SK-N-MC (cell line): ENCODE results near the gene EBLN1.
"Not testable (repeated sequence)": the region's sequence is repeated elsewhere in the genome, so short reads cannot be mapped to it uniquely, and the experiment has no call there.

Experiments used
- DNase-seq: peaks from one replicate; pipeline ENCODE4 v3.0.0-alpha.2; 2011; ENCODE audit warnings: low read depth, low spot score
- H3K27ac ChIP-seq: fragments of 200-600 bp; sonication (generic); 2 replicates; pipeline ENCODE4 v1.5.1; 2016; ENCODE audit warnings: mixed run types
- H3K36me3 ChIP-seq: fragments of 200-600 bp; sonication (generic); 2 replicates; pipeline ENCODE4 v1.6.1; 2017; ENCODE audit warnings: antibody characterized with exemption, low read length, mixed read lengths; ENCODE audit not compliant: insufficient read depth
- H3K4me3 ChIP-seq: fragments of 200-600 bp; sonication (generic); 2 replicates; pipeline ENCODE4 v1.5.1; 2016
- H3K9ac ChIP-seq: fragments of 200-600 bp; sonication (generic); 2 replicates; pipeline ENCODE4 v1.8.0; 2017; ENCODE audit warnings: mixed run types, mixed read lengths; ENCODE audit not compliant: insufficient read length
- H3K9me3 ChIP-seq: fragments of 200-600 bp; sonication (generic); 2 replicates; pipeline ENCODE4 v1.6.1; 2017; ENCODE audit warnings: low read depth, mild to moderate bottlenecking, antibody characterized with exemption, low read length, moderate library complexity, mixed read lengths
- EZH2 ChIP-seq: fragments of 200-600 bp; sonication (generic); IDR thresholded peaks from one replicate; pipeline ENCODE4 v1.6.1; 2017; ENCODE audit warnings: antibody characterized with exemption
- FOXP2 ChIP-seq: optimal IDR thresholded peaks from 2 replicates; pipeline ENCODE3; 2011; ENCODE audit warnings: mild to moderate bottlenecking, moderate library complexity; ENCODE audit not compliant: insufficient read depth; ENCODE audit errors: extremely low read length, control extremely low read depth
- POLR2AphosphoS5 ChIP-seq: IDR thresholded peaks from 2 replicates; pipeline ENCODE4 v1.6.1; 2012; ENCODE audit warnings: mild to moderate bottlenecking, low read depth, low read length, borderline replicate concordance

EBLN1 gene

DNA sequence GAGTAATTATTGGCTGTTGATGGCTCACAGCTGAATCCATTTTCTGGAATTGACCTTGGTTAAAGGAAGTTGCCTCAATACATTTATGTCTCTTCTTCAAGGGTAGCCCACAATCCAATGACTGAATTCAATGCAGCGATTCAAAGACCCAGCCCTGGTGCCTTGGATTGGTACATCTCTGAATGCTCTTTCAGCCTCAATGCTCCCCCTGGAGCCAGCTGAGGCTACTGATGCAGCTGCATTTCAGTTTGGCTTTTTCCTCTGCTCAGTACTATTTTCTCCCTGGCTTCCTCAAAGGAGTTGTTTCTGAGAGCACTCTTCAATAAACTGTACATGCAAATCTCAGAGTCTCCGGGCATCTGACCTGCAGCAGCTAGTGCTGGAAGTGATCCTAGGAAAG lies 633 bp upstream of the EBLN1 start:
- H3K36me3 ChIP-seq, result no peaks in the 10 kb centered on the region
- no peak for DNase-seq
- no peak overlapping the region for H3K27ac ChIP-seq

GRCh38 chr10:22217084-22217483 lies 731 bp downstream of the EBLN1 start:
- not testable (repeated sequence) for H3K4me3 ChIP-seq, H3K36me3 ChIP-seq, DNase-seq, H3K27ac ChIP-seq, H3K9ac ChIP-seq, H3K9me3 ChIP-seq

More for the DNA sequence above, 633 bp upstream of the EBLN1 start:
- no peak overlapping the region for H3K4me3 ChIP-seq
- no peak overlapping the region for H3K9ac ChIP-seq
- TF ChIP-seq FOXP2 (no peak), POLR2AphosphoS5 (no peak), EZH2 (no peak)
- no peaks in the 10 kb centered on the region for H3K9me3 ChIP-seq

DNA sequence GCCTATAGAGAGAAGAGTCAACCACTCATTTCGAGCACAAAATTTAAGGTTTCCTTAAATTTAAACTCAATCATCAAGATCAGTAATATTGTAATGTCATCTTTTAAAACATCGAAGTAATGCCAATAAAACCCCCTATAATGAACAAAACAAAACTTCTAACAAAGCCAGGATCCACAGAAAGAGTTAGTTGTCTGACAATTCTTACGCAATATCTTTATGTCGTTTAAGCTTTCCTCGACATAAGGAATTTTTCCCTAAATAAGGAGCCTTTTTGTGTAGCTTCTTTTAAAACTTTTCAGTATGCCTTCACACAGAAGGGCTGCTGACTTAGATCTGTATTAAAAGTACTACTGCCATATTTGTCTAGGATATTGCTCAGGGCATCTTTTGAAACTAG lies 7.5 kb downstream of the EBLN1 start:
- DNase-seq, result no peak
- no peak overlapping the region for H3K9ac ChIP-seq
- H3K36me3 ChIP-seq, result no peaks in the 10 kb centered on the region
- TF ChIP-seq POLR2AphosphoS5 (no peak), EZH2 (no peak), FOXP2 (no peak)
- H3K4me3 ChIP-seq, result no peak overlapping the region
- no peaks in the 10 kb centered on the region for H3K9me3 ChIP-seq
- no peak overlapping the region for H3K27ac ChIP-seq

DNA sequence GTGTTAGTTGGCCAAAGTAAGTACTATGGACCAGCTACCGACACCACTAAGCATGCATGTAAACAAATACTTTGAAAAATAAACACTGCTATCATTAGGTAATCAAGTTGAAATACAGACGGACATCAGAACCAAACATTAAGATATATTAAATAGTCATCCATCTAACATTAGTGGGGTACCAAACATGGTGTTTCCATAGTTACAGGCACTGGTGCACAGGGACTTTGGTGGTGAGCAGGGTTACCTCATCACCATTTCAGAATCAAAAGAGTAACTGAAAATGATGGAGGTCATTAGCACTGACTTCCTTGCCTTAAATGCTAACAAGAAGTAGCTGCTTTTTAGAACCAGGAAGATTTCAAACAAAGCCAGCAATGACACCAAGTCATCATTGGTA lies 23.9 kb downstream of the EBLN1 start:
- Histone ChIP-seq H3K9ac (no peak overlapping the region), H3K27ac (no peak overlapping the region), H3K4me3 (no peak overlapping the region), H3K9me3 (no peaks in the 10 kb centered on the region), H3K36me3 (no peaks in the 10 kb centered on the region)
- no peak for DNase-seq
- no peak for TF ChIP-seq EZH2
- TF ChIP-seq POLR2AphosphoS5, result no peak
- TF ChIP-seq FOXP2, result no peak

DNA sequence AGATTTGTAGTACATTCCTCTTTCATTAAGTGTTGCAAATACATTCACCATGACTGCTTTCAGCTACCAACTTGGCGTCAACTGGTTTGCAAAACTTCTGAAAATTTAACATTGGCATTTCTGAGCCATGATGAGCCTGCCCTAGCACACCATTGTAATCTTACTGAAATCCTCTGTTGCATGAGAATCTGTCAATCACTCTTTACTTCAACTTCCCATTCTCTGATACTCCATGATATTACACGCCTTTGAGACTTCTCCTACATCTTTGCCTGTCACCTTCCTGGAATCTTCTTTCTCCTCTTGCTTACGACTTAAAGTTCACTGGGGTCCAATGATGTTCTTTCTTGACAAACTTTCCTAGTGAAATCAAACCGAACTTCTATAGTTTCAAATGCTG lies 32.2 kb downstream of the EBLN1 start:
- H3K9ac ChIP-seq, result no peak overlapping the region
- H3K36me3 ChIP-seq, result no peaks in the 10 kb centered on the region
- no peak overlapping the region for H3K4me3 ChIP-seq
- H3K9me3 ChIP-seq, result no peaks in the 10 kb centered on the region
- DNase-seq, result no peak
- TF ChIP-seq FOXP2, result no peak
- no peak for TF ChIP-seq EZH2
- no peak for TF ChIP-seq POLR2AphosphoS5
- H3K27ac ChIP-seq, result no peak overlapping the region

DNA sequence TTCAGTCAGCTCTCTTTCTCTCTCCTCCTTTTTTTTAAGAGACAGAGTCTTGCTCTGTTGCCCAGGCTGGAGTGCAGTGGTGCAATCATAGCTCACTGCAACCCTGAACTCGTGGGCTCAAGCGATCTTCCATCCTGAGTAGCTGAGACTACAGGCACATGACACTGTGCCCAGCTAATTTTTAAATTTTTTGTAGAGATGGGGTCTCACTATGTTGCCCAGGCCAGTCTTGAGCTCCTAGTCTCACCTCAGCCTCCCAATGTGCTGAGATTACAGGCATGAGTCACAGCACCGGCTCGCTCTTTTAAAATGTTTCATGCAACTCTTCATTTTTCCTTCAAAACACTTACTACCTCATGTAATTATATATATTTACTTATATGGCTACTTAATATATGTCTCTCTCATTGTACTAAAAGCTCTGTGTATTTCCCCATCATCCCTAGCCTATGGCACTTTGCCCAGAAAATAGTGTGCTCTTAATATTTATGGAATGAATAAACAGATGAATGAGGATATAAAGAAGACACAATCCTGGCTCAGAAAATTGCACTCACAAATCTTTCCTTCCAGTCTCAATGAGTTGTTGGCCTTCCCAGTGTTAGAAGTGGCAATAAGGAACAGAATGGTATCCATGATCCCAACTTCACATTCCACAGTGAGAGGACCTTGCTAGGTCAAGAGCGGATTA lies 33.9 kb downstream of the EBLN1 start:
- no peak overlapping the region for H3K27ac ChIP-seq
- H3K9me3 ChIP-seq, result no peaks in the 10 kb centered on the region
- H3K36me3 ChIP-seq, result no peaks in the 10 kb centered on the region
- H3K4me3 ChIP-seq, result no peak overlapping the region
- DNase-seq, result peak; percentile 40
- TF ChIP-seq FOXP2 (no peak), EZH2 (no peak), POLR2AphosphoS5 (no peak)
- no peak overlapping the region for H3K9ac ChIP-seq

DNA sequence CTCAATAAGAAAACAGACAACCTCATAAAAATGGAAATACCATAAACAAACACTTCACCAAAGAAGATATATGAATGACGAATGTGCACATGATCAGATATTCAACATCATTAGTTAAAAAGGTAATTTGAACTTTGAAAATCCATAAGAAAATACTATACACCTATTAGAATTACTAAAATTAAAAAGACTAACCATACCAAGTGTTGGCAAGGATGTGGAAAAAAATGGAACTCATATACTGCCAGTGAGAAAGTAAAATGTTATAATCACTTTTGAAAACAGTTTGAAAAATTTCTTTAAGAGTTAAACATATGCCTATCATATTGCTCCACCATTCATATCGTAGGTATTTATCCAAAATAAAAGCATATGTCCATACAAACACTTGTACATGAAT lies 37.1 kb downstream of the EBLN1 start:
- Histone ChIP-seq H3K9me3 (no peaks in the 10 kb centered on the region), H3K27ac (no peak overlapping the region), H3K36me3 (no peaks in the 10 kb centered on the region), H3K9ac (no peak overlapping the region), H3K4me3 (no peak overlapping the region)
- no peak for DNase-seq
- TF ChIP-seq FOXP2 (no peak), EZH2 (no peak), POLR2AphosphoS5 (no peak)

DNA sequence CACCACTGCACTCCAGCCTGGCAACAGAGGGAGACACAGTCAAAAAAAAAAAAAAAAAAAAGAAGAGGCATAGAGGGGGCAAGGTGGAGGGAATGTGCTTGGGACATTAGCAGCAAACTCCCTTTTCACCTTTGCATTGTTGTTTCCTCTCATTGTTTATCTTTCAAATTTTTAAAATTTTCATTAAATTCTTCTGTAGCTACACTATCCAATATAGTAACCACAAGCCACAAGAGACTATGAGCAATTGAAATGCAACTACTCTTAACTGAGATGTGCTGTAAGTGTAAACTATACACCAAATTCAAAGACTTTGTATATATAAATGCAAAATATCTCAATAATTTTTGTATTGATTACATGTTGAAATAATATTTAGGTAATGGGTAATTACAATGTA lies 43.4 kb downstream of the EBLN1 start:
- TF ChIP-seq POLR2AphosphoS5, result no peak
- no peak for TF ChIP-seq EZH2
- TF ChIP-seq FOXP2, result no peak
- Histone ChIP-seq H3K4me3 (no peak overlapping the region), H3K9ac (no peak overlapping the region), H3K36me3 (no peaks in the 10 kb centered on the region), H3K9me3 (no peaks in the 10 kb centered on the region), H3K27ac (no peak overlapping the region)
- DNase-seq, result no peak

DNA sequence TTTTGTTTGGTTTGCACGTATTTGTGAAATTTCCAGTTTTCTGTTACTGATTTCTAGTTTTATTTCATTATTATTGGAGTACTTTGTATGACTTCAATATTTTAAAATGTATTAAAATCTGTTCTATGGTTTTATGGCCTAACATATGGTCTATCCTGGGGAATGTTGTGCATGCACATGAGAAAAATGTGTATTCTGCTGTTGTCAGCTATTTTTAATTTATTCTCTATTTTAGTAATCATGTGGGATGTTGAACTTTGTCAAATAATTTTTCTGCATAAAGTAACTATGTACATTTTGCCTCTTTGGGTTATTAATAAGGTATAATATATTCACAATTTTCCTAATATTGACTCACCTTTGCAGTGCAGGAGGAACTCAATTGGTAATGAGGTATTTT lies 46.7 kb downstream of the EBLN1 start:
- Histone ChIP-seq H3K27ac (no peak overlapping the region), H3K9me3 (no peaks in the 10 kb centered on the region), H3K9ac (no peak overlapping the region)

More for the DNA sequence above, 46.7 kb downstream of the EBLN1 start:
- TF ChIP-seq POLR2AphosphoS5 (no peak), FOXP2 (no peak), EZH2 (no peak)
- Histone ChIP-seq H3K36me3 (no peaks in the 10 kb centered on the region), H3K4me3 (no peak overlapping the region)
- DNase-seq, result no peak
